Stimulated activated CD4-positive, alpha-beta T cell treated with anti-CD3 and anti-CD28 coated beads, TNF-alpha, amount 100 ng/mL, for 1 hour (primary cell): ENCODE results near the gene CIP2A.

Source experiments
- DNase-seq, 3 donors: peaks; one replicate each; pipeline ENCODE4 v3.0.0-alpha.2; 2020; ENCODE audit warnings: low read depth in 3 of 3, low spot score in 1 of 3

CIP2A gene

DNA sequence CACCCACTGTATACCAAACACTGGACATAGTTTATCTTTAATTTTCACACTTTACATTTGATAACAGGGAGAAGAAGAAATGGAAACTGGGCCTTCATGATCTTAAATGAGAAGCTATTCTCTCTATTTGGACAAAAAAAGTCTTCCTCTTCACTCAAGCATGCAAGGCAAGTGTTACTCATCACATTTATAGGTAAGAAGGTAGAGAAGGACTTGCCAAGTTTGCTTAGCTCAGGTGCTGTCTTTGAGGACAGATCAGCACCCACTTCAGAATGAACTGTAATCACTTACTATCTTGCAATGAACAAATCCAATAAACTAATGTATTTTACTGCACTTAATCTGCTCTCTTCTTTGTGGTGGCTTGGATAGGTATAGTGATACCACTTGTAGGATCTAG is 77.7 kb downstream of the CIP2A start:
- DNase-seq = no peak

GRCh38 chr3:108511055-108511454 is 78.2 kb downstream of the CIP2A start:
- DNase-seq = no peak

- DNase-seq = no peak
Measured at GRCh38 chr3:108510496-108510895, 78.7 kb downstream of the CIP2A start, which contains the start of gene MYH15. Gene MYH15 (minus strand): TSS chr3:108510596. CDS start chr3:108510530, 66 bp downstream.

DNA sequence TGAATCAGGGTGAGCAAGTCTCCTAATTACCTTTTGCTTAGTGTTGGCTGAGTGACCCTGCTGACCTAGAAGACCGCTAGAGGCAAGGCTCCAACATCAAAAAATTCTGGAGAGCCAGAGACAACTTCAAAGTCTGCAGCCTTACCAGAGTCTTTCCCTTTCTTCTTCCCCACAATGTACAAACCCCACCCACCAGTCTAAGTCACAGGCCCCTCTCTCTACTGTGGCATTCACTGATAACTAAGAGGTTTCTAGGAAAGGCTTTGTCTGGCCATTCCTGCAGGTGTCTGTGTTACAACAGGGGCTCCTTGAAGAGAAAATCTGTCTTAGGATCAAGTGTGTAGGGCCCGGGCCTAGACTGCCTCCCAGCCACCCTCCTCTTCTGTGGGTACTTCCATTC is 79.4 kb downstream of the CIP2A start:
- DNase-seq = no peak

GRCh38 chr3:108509263-108509662 is 80.0 kb downstream of the CIP2A start:
- DNase-seq = no peak

- DNase-seq = no peak
Measured at GRCh38 chr3:108507902-108508301, 81.3 kb downstream of the CIP2A start.

DNA sequence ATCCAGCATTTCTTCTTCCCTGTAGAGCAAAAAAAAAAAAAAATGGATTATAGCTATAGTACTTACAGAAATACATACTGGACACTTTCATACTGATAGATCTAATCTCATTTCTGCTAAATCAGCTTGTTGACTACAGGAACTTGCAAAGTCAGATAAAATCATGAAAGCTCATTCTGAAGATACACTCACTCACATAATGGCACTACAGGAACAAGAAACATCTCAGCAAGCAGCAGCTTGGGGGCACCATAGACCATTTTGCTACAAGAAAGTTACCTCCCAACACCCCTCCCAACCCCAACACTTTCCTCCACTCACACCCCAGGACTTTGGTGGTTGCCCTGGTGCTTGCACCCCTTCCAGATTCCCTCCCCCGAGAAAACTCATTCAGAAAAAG is 83.4 kb downstream of the CIP2A start:
- no peak for DNase-seq

DNA sequence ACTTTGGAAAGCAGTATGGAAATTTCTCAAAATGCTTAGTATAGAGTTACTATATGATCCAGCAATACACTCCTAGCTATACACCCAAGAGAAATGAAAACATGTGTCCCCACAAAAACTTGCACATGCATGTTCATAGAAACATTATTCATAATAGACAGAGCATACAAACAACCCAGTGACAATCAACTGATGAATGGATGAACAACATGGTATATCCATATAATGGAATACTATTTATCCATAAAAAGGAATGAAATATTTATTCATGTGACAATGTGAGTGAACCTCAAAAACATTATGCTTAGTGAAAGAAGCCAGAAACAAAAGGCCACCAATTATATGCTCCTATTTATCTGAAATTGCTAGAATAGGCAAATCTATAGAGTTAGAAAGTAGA is 85.5 kb downstream of the CIP2A start:
- DNase-seq = no peak

GRCh38 chr3:108501535-108501934 is 87.7 kb downstream of the CIP2A start:
- DNase-seq = no peak

GRCh38 chr3:108500728-108501127 is 88.5 kb downstream of the CIP2A start:
- no peak for DNase-seq
